ENCODE data around the gene CCDC57. TPM values are rescaled to one million over a fixed set of nuclear protein-coding genes. Genes with fewer than 3 reads are reported as not detected.

The CCDC57 gene
- total and polyA plus RNA-seq, 2 of the 4 experiments (the other 2 are of a cell fraction), result 7.3 to 31.3 TPM

DNA sequence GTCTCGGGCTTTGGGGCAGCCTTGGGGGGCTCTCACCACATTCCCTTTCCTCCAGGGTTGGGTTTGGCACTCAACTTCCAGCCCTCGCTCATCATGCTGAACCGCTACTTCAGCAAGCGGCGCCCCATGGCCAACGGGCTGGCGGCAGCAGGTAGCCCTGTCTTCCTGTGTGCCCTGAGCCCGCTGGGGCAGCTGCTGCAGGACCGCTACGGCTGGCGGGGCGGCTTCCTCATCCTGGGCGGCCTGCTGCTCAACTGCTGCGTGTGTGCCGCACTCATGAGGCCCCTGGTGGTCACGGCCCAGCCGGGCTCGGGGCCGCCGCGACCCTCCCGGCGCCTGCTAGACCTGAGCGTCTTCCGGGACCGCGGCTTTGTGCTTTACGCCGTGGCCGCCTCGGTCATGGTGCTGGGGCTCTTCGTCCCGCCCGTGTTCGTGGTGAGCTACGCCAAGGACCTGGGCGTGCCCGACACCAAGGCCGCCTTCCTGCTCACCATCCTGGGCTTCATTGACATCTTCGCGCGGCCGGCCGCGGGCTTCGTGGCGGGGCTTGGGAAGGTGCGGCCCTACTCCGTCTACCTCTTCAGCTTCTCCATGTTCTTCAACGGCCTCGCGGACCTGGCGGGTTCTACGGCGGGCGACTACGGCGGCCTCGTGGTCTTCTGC is 24.6 kb upstream of the CCDC57 start:
- ATAC-seq (ENCODE audit: low read depth), result no peak
- 96% methylated on average over 42 of the region's 59 CpGs; no CpG with 5 or more reads in 1 of the 2 experiments for WGBS, 2 experiments (ENCODE audit: extremely low coverage in 2 of 2, insufficient read length in 1 of 2)

More for the DNA sequence above, 24.6 kb upstream of the CCDC57 start:
- H3K79me1 ChIP-seq (ENCODE audit: low read depth in 1 of 2, low read length in 2 of 2), result peaks cover 15 to 78% of the 10 kb centered on the region in 2 experiments; a peak in 3 of 4 replicates
- ChIA-PET CTCF (no interaction called here), POLR2A (ENCODE audit: unreplicated experiment) (no interaction called here)
- intact Hi-C loops (cut with micrococcal nuclease) (no loop called here), dilution Hi-C loops (cut with HindIII; ENCODE audit: low sequenced_read_pairs, unreplicated experiment) (no loop called here), in situ Hi-C loops (cut with MboI; ENCODE audit: low sequenced_read_pairs) (no loop called here)
- no peak overlapping the region for H2AK9ac ChIP-seq (replicated peaks; ENCODE audit: low read depth, low read length, poor library complexity)
- H3K23ac ChIP-seq (ENCODE audit: low read depth, low read length), result no peak overlapping the region
- H4K5ac ChIP-seq (ENCODE audit: low read depth, low read length), result no peak overlapping the region
- no peak overlapping the region for H3K9ac ChIP-seq (ENCODE audit: low read depth, low read length)
- BruUV-seq (replicated peaks), result TSS peak; percentile 23
- H3K27me3 ChIP-seq (ENCODE audit: control insufficient read depth, insufficient read depth, low read length), result no peaks in the 10 kb centered on the region
- TF ChIP-seq MAZ (IDR thresholded peaks at IDR 0.05; ENCODE audit: borderline replicate concordance, low read depth, low read length) (no peak), FOS (IDR thresholded peaks at IDR 0.05; ENCODE audit: low read depth, low read length) (no peak), CEBPB (IDR thresholded peaks at IDR 0.05; ENCODE audit: low read depth, low read length) (no peak), BHLHE40 (IDR thresholded peaks at IDR 0.05; ENCODE audit: low read depth, low read length) (no peak), NFE2L2 (IDR thresholded peaks at IDR 0.05; ENCODE audit: low read depth, low read length) (no peak), RFX5 (IDR thresholded peaks at IDR 0.05; ENCODE audit: low read depth, low read length) (no peak), SMC3 (IDR thresholded peaks at IDR 0.05; ENCODE audit: low read depth, low read length) (no peak), MXI1 (IDR thresholded peaks at IDR 0.05; ENCODE audit: borderline replicate concordance, low read depth, low read length) (no peak), CHD1 (IDR thresholded peaks at IDR 0.05; ENCODE audit: low read depth, low read length) (no peak), MAFK (IDR thresholded peaks at IDR 0.05; ENCODE audit: low read depth, low read length) (no peak), POLR2A (IDR thresholded peaks at IDR 0.05; ENCODE audit: low read depth, low read length) (no peak), RAD21 (IDR thresholded peaks at IDR 0.05; ENCODE audit: low read length) (no peak), ELK1 (IDR thresholded peaks at IDR 0.05; ENCODE audit: borderline replicate concordance, low read depth, low read length) (no peak), RCOR1 (IDR thresholded peaks at IDR 0.05; ENCODE audit: insufficient replicate concordance, low read length) (no peak)
- TF ChIP-seq, protein P1, sequence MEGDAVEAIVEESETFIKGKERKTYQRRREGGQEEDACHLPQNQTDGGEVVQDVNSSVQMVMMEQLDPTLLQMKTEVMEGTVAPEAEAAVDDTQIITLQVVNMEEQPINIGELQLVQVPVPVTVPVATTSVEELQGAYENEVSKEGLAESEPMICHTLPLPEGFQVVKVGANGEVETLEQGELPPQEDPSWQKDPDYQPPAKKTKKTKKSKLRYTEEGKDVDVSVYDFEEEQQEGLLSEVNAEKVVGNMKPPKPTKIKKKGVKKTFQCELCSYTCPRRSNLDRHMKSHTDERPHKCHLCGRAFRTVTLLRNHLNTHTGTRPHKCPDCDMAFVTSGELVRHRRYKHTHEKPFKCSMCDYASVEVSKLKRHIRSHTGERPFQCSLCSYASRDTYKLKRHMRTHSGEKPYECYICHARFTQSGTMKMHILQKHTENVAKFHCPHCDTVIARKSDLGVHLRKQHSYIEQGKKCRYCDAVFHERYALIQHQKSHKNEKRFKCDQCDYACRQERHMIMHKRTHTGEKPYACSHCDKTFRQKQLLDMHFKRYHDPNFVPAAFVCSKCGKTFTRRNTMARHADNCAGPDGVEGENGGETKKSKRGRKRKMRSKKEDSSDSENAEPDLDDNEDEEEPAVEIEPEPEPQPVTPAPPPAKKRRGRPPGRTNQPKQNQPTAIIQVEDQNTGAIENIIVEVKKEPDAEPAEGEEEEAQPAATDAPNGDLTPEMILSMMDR (conservative IDR thresholded peaks at IDR 0.05; ENCODE audit: low read depth, low read length), result no peak
- H3K27ac ChIP-seq (ENCODE audit: insufficient read depth, low read length), result no peak overlapping the region
- H3K36me3 ChIP-seq (ENCODE audit: control insufficient read depth, insufficient read depth, low read length), result peaks cover 64% of the 10 kb centered on the region
- no peak overlapping the region for H2BK15ac ChIP-seq (ENCODE audit: low read depth, low read length)
- H3K4me3 ChIP-seq (ENCODE audit: insufficient read depth, low read depth, low read length), result no peak overlapping the region
- no peaks in the 10 kb centered on the region for H3K9me3 ChIP-seq (ENCODE audit: control insufficient read depth, insufficient read depth, low read length)
- peaks cover 63% of the 10 kb centered on the region for H3K4me1 ChIP-seq (ENCODE audit: control insufficient read depth, insufficient read depth, low read length)
- H3K9me1 ChIP-seq (ENCODE audit: insufficient read depth, low read length), result 0 out of 2 replicates have a peak, but pooled peaks cover 2% of the 10 kb centered on the region
- peaks cover 100% of the 10 kb centered on the region for H4K20me1 ChIP-seq (ENCODE audit: insufficient read depth, low read length)
- DNase-seq, result no peak
- H3K4ac ChIP-seq (ENCODE audit: low read depth, low read length), result no peak overlapping the region
- no peak overlapping the region for H2AK5ac ChIP-seq (ENCODE audit: low read depth, low read length)
- H2BK120ac ChIP-seq (ENCODE audit: low read depth, low read length), result no peak overlapping the region
- no peak overlapping the region for H3K18ac ChIP-seq (ENCODE audit: low read depth, low read length)
- no peak overlapping the region for H3K14ac ChIP-seq (replicated peaks; ENCODE audit: low read depth, low read length)
- no peak overlapping the region for H3K56ac ChIP-seq (ENCODE audit: extremely low read depth, insufficient read depth, low read length)
- H2AFZ ChIP-seq (replicated peaks; ENCODE audit: low read length, poor library complexity), result peak overlapping the region; percentile 39
- no peak overlapping the region for H2BK5ac ChIP-seq (ENCODE audit: low read depth, low read length, poor library complexity, severe bottlenecking)
- H2BK20ac ChIP-seq (ENCODE audit: low read depth, low read length), result no peak overlapping the region
- no peak overlapping the region for H3K4me2 ChIP-seq (ENCODE audit: low read depth, low read length)
- no peak overlapping the region for H4K8ac ChIP-seq (ENCODE audit: low read depth in 2 of 2, low read length in 2 of 2)
- no peak overlapping the region for H4K91ac ChIP-seq (ENCODE audit: insufficient read depth, low read depth, low read length)

Data from IMR-90 (cell line).